Type B pancreatic cell (in vitro differentiated cells): ENCODE measurements around the gene FBXO47. TPM values are rescaled to one million over a fixed set of nuclear protein-coding genes. Genes with fewer than 3 reads are reported as not detected.

ENCODE experiments used
- DNase-seq: peaks from one replicate; pipeline ENCODE4 v3.0.0; 2021; ENCODE audit warnings: mixed read lengths; ENCODE audit not compliant: unreplicated experiment; ENCODE audit errors: extremely low spot score
- H3K27ac Mint-ChIP-seq: 2 replicates; pipeline ENCODE4 v1.8.0; 2021; ENCODE audit warnings: mild to moderate bottlenecking, mixed read lengths
- H3K27me3 Mint-ChIP-seq: 2 replicates; pipeline ENCODE4 v1.8.0; 2021; ENCODE audit warnings: mixed read lengths
- H3K36me3 Mint-ChIP-seq: 2 replicates; pipeline ENCODE4 v1.8.0; 2021; ENCODE audit warnings: mixed read lengths
- H3K4me1 Mint-ChIP-seq: one replicate; pipeline ENCODE4 v1.8.0; 2021; ENCODE audit warnings: mixed read lengths; ENCODE audit not compliant: unreplicated experiment
- H3K4me3 Mint-ChIP-seq: 2 replicates; pipeline ENCODE4 v1.8.0; 2021; ENCODE audit warnings: mild to moderate bottlenecking, mixed read lengths
- H3K9me3 Mint-ChIP-seq: 2 replicates; pipeline ENCODE4 v1.8.0; 2021; ENCODE audit warnings: mixed read lengths
- total RNA-seq: library from RNA; stranded (reverse); gene quantifications from 2 replicates; pipeline ENCODE4 v1.2.1, GENCODE V29; 2021; ENCODE audit warnings: low replicate concordance
- TF ChIP-seq, protein P1 (sequence below): fragments of 200-600 bp; sonication (generic); conservative IDR thresholded peaks from 2 replicates; pipeline ENCODE4 v1.5.0; 2021; ENCODE audit warnings: antibody characterized with exemption, mild to moderate bottlenecking

The FBXO47 gene
- total RNA-seq, 1 donor from 2014 or later: not detected

DNA sequence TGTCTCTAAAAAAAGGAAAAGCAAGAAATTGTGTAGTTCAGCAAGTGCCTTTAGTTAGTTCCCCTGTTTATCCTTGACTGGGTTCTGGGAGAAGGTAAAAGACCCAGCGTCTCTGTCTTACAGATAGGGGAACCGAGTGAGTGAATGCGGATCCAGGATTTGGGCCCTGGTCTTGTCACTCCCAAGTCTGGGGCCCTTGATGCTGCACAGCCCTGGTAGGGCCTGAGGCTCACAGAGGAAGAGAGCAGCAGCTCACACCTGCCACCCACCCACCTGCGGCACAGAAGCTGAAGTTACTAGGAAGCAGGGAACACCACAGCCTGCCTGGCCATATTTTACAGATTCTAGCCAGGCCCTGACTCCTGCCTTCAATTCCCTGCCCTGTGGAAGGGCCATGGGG lies 75.1 kb downstream of the FBXO47 start:
- Mint-ChIP-seq H3K36me3 (peaks cover 3% of the 10 kb centered on the region), H3K9me3 (no peaks in the 10 kb centered on the region), H3K27me3 (no peaks in the 10 kb centered on the region), H3K4me3 (no peak overlapping the region), H3K4me1 (peaks cover 7% of the 10 kb centered on the region), H3K27ac (no peak overlapping the region)
- DNase-seq: no peak
- TF ChIP-seq, protein P1, sequence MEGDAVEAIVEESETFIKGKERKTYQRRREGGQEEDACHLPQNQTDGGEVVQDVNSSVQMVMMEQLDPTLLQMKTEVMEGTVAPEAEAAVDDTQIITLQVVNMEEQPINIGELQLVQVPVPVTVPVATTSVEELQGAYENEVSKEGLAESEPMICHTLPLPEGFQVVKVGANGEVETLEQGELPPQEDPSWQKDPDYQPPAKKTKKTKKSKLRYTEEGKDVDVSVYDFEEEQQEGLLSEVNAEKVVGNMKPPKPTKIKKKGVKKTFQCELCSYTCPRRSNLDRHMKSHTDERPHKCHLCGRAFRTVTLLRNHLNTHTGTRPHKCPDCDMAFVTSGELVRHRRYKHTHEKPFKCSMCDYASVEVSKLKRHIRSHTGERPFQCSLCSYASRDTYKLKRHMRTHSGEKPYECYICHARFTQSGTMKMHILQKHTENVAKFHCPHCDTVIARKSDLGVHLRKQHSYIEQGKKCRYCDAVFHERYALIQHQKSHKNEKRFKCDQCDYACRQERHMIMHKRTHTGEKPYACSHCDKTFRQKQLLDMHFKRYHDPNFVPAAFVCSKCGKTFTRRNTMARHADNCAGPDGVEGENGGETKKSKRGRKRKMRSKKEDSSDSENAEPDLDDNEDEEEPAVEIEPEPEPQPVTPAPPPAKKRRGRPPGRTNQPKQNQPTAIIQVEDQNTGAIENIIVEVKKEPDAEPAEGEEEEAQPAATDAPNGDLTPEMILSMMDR: no peak

DNA sequence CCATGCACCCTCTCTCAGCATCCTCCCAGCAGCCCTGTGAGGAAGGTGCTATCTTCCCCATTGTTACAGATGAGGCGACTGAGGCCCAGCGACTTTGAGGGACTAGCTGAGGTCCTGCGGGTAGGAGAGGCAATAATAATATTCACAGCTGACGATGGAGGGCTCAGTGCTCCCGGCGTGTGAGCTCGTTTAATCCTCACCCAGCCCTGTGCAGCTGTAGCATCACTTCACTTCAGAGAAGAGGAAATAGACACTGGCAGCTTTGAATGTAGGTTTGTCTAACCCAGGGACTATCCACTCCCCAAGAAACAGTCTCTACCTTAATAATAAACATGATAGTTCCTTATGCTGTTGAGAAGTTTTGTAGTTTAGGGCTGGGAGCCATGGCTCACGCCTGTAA lies 75.8 kb downstream of the FBXO47 start:
- Mint-ChIP-seq H3K4me1 (peaks cover 8% of the 10 kb centered on the region), H3K27me3 (no peaks in the 10 kb centered on the region), H3K9me3 (no peaks in the 10 kb centered on the region), H3K36me3 (peaks cover 3% of the 10 kb centered on the region), H3K4me3 (no peak overlapping the region), H3K27ac (peak overlapping the region; percentile 26)
- no peak for DNase-seq
- TF ChIP-seq, protein P1: no peak

DNA sequence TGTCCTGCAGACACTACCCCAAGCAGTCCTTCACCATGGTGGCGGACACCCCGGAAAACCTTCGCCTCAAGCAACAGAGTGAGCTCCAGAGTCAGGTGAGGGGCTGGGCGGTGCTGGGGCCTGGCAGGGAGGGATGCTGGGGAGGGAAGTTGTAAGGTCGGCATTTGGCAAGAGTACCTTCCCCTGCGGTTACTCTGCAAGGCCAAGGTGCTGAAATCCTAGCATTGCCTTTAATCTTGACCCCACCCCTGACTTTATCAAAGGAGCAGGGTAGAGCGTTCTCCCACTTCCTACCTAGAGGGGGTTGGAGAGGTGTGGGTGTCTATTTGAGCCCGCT lies 76.8 kb downstream of the FBXO47 start:
- Mint-ChIP-seq H3K36me3 (peaks cover 3% of the 10 kb centered on the region), H3K4me3 (no peak overlapping the region), H3K27ac (no peak overlapping the region), H3K9me3 (no peaks in the 10 kb centered on the region), H3K27me3 (no peaks in the 10 kb centered on the region), H3K4me1 (peaks cover 16% of the 10 kb centered on the region)
- DNase-seq: no peak
- TF ChIP-seq, protein P1: no peak

DNA sequence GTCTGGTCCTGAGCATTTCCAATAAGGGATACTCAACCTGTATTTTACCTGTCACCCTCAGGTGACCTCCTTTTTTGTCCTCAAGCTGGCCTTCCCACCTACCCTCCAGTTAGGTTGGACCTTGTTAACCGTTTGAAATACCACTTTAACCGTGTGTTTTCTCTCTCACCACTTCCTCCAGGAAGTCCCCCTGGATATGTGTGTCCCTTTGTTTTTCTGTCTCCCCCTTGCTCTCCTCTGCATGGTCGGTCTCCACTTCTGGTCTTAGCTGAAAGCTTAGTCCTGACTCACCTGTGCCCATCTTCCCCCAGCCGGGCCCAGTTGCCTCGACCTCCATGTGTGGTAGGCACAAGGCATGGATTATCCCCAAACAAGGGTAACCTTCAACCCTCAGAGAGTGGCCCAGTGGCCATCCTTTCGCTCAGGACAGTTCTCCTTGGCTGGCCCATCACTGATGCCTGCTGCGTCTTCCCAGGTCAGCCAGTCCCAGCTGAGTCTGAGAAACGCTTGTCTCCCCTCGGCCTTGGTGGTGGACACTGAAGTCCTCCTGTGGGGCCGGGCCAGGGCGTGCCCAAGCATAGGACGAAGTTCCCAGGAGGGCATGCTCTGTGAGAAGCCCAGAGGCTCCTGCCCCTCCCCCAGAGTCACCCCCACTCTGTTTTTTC lies 77.3 kb downstream of the FBXO47 start:
- no peak overlapping the region for H3K4me3 Mint-ChIP-seq
- DNase-seq: no peak
- H3K4me1 Mint-ChIP-seq: peaks cover 18% of the 10 kb centered on the region
- peak overlapping the region; percentile 53 for H3K27ac Mint-ChIP-seq
- TF ChIP-seq, protein P1: no peak
- H3K36me3 Mint-ChIP-seq: peaks cover 3% of the 10 kb centered on the region
- H3K27me3 Mint-ChIP-seq: no peaks in the 10 kb centered on the region
- H3K9me3 Mint-ChIP-seq: no peaks in the 10 kb centered on the region

DNA sequence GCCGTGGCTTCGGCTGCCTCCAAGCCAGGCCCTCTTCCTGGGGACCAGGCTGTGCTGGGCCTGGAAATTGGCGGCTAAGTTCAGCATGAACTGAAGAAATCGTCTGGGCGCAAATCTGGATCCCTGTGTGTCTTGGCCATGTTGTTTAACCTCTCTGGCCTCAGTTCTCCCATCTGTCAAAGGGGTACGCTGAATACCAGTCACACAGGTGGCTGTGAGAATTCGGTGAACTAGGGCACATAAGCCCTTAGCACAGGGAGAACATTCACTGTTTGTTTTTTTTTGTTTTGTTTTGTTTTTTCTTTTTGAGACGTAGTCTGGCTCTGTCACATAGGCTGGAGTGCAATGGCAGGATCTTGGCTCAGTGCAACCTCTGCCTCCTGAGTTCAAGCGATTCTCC lies 78.4 kb downstream of the FBXO47 start:
- H3K4me1 Mint-ChIP-seq: peaks cover 17% of the 10 kb centered on the region
- H3K9me3 Mint-ChIP-seq: no peaks in the 10 kb centered on the region
- no peaks in the 10 kb centered on the region for H3K27me3 Mint-ChIP-seq
- H3K4me3 Mint-ChIP-seq: no peak overlapping the region
- TF ChIP-seq, protein P1: no peak
- no peak overlapping the region for H3K27ac Mint-ChIP-seq
- H3K36me3 Mint-ChIP-seq: peaks cover 5% of the 10 kb centered on the region
- DNase-seq: no peak

DNA sequence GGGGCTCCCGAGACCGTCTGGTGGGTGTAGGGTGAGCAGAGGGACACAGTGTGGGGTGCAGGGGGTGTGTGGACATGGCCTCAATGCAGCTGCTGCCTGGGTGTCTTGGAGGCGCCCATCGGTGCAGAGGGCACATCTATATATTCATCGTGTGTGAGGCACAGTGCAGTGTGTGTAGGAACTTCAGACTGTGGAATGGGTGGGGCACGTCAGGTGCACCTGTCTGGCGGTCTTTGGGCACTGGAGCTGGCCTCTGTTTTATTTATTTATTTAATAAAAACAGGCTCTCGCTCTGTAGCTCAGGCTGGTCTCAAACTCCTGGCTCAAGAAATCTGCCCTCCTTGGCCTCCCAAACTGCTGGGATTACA lies 80.6 kb downstream of the FBXO47 start:
- H3K4me3 Mint-ChIP-seq: peak overlapping the region; percentile 14
- no peaks in the 10 kb centered on the region for H3K9me3 Mint-ChIP-seq
- H3K27ac Mint-ChIP-seq: peak overlapping the region; percentile 53
- DNase-seq: no peak
- peaks cover 32% of the 10 kb centered on the region for H3K4me1 Mint-ChIP-seq
- TF ChIP-seq, protein P1: no peak
- no peaks in the 10 kb centered on the region for H3K27me3 Mint-ChIP-seq
- H3K36me3 Mint-ChIP-seq: peaks cover 13% of the 10 kb centered on the region
